H1 (cell line): Measurements from ENCODE around the gene SULF2. TPM values are rescaled to one million over a fixed set of nuclear protein-coding genes. Genes with fewer than 3 reads are reported as not detected.
A peak's percentile ranks its signal among the peaks of the same experiment; 100 is the strongest.

Experiments used
- POU5F1 ChIP-seq: IDR thresholded peaks from 2 replicates; pipeline ENCODE4 v1.6.1; 2011; ENCODE audit warnings: low read depth, mild to moderate bottlenecking, low read length, moderate library complexity
- RAD21 ChIP-seq, 2 experiments: IDR thresholded peaks in 1 of 2; conservative IDR thresholded peaks in 1 of 2; 2 replicates each; pipeline ENCODE4 v1.6.1; 2011; ENCODE audit warnings: low read depth in 2 of 2, low read length in 2 of 2, improper control_type of control experiment in 1 of 2, inconsistent platforms in 1 of 2, mild to moderate bottlenecking in 1 of 2, moderate library complexity in 1 of 2
- polyA plus RNA-seq, 7 experiments: library from polyadenylated mRNA; depleted of rRNA in 3 of 7; stranded (reverse) in 5 of 7; unstranded in 2 of 7; fragments of >200 nt in 5 of 7; fragments of 200-250 nt in 2 of 7; gene quantifications; 1 replicate in 5 of 7; 2 replicates in 1 of 7; 4 replicates in 1 of 7; pipeline versions ENCODE4 v1.2.1 to v1.2.3, GENCODE V29; 2011 to 2013; ENCODE audit warnings: missing spikeins in 2 of 7, mixed read lengths in 2 of 7
- total RNA-seq: library from RNA; stranded (reverse); fragmentation: NEBNext Ultra II Directional; extraction: Animal tissue kit (Norgen Biotek cat#: 25700); gene quantifications from 2 replicates; pipeline ENCODE4 v1.2.1, GENCODE V29; 2021
- TF ChIP-seq, protein P1 (sequence below), 3 experiments: IDR thresholded peaks; 1 replicate in 2 of 3; 2 replicates in 1 of 3; pipeline versions ENCODE4 v1.5.1 to v1.6.1; 2011; ENCODE audit warnings: low read length in 3 of 3, mild to moderate bottlenecking in 3 of 3, inconsistent platforms in 2 of 3, low read depth in 1 of 3, moderate library complexity in 1 of 3; ENCODE audit not compliant: insufficient read depth in 1 of 3; ENCODE audit errors: control extremely low read depth in 1 of 3

Gene SULF2
- total and polyA plus RNA-seq, 2 of the 8 experiments (the other 6 are each of a cell fraction or from before 2014, with no cell fraction given): 15.7 to 28.2 TPM

GRCh38 chr20:47780720-47781389 lies 4.4 kb downstream of the SULF2 start (continued):
- TF ChIP-seq RAD21 (IDR thresholded peaks at IDR 0.05 in 1 of 2, conservative IDR thresholded peaks at IDR 0.05 in 1 of 2; ENCODE audit: low read depth in 2 of 2, low read length in 2 of 2) (peak in 1 of 2 experiments; percentile 26; a peak in 1 of 4 replicates), POU5F1 (no peak)
- TF ChIP-seq, protein P1, sequence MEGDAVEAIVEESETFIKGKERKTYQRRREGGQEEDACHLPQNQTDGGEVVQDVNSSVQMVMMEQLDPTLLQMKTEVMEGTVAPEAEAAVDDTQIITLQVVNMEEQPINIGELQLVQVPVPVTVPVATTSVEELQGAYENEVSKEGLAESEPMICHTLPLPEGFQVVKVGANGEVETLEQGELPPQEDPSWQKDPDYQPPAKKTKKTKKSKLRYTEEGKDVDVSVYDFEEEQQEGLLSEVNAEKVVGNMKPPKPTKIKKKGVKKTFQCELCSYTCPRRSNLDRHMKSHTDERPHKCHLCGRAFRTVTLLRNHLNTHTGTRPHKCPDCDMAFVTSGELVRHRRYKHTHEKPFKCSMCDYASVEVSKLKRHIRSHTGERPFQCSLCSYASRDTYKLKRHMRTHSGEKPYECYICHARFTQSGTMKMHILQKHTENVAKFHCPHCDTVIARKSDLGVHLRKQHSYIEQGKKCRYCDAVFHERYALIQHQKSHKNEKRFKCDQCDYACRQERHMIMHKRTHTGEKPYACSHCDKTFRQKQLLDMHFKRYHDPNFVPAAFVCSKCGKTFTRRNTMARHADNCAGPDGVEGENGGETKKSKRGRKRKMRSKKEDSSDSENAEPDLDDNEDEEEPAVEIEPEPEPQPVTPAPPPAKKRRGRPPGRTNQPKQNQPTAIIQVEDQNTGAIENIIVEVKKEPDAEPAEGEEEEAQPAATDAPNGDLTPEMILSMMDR (IDR thresholded peaks at IDR 0.05; ENCODE audit: control extremely low read depth in 1 of 3, insufficient read depth in 1 of 3, low read depth in 1 of 3, low read length in 3 of 3): peak; percentile 7 to 49 (median 46); a peak in 2 of 4 replicates
